ENCODE results near the gene SCFD2. TPM values are rescaled to one million over a fixed set of nuclear protein-coding genes. Genes with fewer than 3 reads are reported as not detected.

SCFD2 gene
- total and polyA plus RNA-seq, 9 donors, result 5.1 to 42.1 (median 13.5) TPM

GRCh38 chr4:53194727-53195126, 171.1 kb downstream of the SCFD2 start:
- Histone ChIP-seq H3K4me3 (no peak overlapping the region), H3K27me3 (no peaks in the 10 kb centered on the region), H3K9me3 (no peaks in the 10 kb centered on the region), H3K36me3 (no peaks in the 10 kb centered on the region), H3K4me1 (ENCODE audit: insufficient read depth) (peaks cover 2% of the 10 kb centered on the region), H3K27ac (no peak overlapping the region)
- intact Hi-C loops (cut with DNase I), result loop anchor here in 3 of 4 donors (5.0 to 10.0 kb wide), 5 partner anchors 180 to 1040 kb away; partner anchors contain the start of gene PDGFRA (in 2 of the 3)
- no peak for DNase-seq
- WGBS, 3 donors, result 96 to 98% (median 97%) methylated on average over 5 of the region's 5 CpGs
- TF ChIP-seq POLR2A (IDR thresholded peaks at IDR 0.05), result no peak
- no peak for TF ChIP-seq CTCF (IDR thresholded peaks at IDR 0.05)
- TF ChIP-seq EP300 (IDR thresholded peaks at IDR 0.05), result no peak

GRCh38 chr4:53193111-53193510, 172.8 kb downstream of the SCFD2 start:
- Histone ChIP-seq H3K9me3 (no peaks in the 10 kb centered on the region), H3K27me3 (no peaks in the 10 kb centered on the region), H3K4me1 (ENCODE audit: insufficient read depth) (peaks cover 7% of the 10 kb centered on the region), H3K4me3 (no peak overlapping the region), H3K36me3 (no peaks in the 10 kb centered on the region), H3K27ac (no peak overlapping the region)
- 28 to 44% (median 29%) methylated on average over 1 of the region's 1 CpG for WGBS, 3 donors
- TF ChIP-seq POLR2A (IDR thresholded peaks at IDR 0.05) (no peak), EP300 (IDR thresholded peaks at IDR 0.05) (no peak), CTCF (IDR thresholded peaks at IDR 0.05) (no peak)
- intact Hi-C loops (cut with DNase I), result loop anchor here in 3 of 4 donors (5.0 to 10.0 kb wide), 5 partner anchors 178 to 1042 kb away; partner anchors contain the start of gene PDGFRA (in 2 of the 3)
- no peak for DNase-seq

GRCh38 chr4:53192496-53192895, 173.4 kb downstream of the SCFD2 start:
- Histone ChIP-seq H3K27ac (no peak overlapping the region), H3K9me3 (no peaks in the 10 kb centered on the region), H3K4me3 (no peak overlapping the region), H3K27me3 (no peaks in the 10 kb centered on the region), H3K4me1 (ENCODE audit: insufficient read depth) (peaks cover 8% of the 10 kb centered on the region), H3K36me3 (no peaks in the 10 kb centered on the region)
- TF ChIP-seq EP300 (IDR thresholded peaks at IDR 0.05) (no peak), CTCF (IDR thresholded peaks at IDR 0.05) (no peak), POLR2A (IDR thresholded peaks at IDR 0.05) (no peak)
- intact Hi-C loops (cut with DNase I), result loop anchor here in 3 of 4 donors (5.0 to 10.0 kb wide), 5 partner anchors 178 to 1042 kb away; partner anchors contain the start of gene PDGFRA (in 2 of the 3)
- 84 to 91% (median 86%) methylated on average over 3 of the region's 3 CpGs for WGBS, 3 donors
- DNase-seq, result no peak

- intact Hi-C loops (cut with DNase I), result loop anchor here in 3 of 4 donors (5.0 to 10.0 kb wide), 5 partner anchors 177 to 1043 kb away; partner anchors contain the start of gene PDGFRA (in 2 of the 3)
- WGBS, 3 donors, result 58 to 62% (median 61%) methylated on average over 4 of the region's 4 CpGs
- H3K4me3 ChIP-seq, result no peak overlapping the region
- H3K27ac ChIP-seq, result no peak overlapping the region
- TF ChIP-seq CTCF (IDR thresholded peaks at IDR 0.05) (no peak), EP300 (IDR thresholded peaks at IDR 0.05) (no peak), POLR2A (IDR thresholded peaks at IDR 0.05) (no peak)
- no peak for DNase-seq
- H3K27me3 ChIP-seq, result no peaks in the 10 kb centered on the region
- no peaks in the 10 kb centered on the region for H3K9me3 ChIP-seq
- H3K36me3 ChIP-seq, result no peaks in the 10 kb centered on the region
- peaks cover 8% of the 10 kb centered on the region for H3K4me1 ChIP-seq (ENCODE audit: insufficient read depth)
Observed at GRCh38 chr4:53191997-53192396, 173.9 kb downstream of the SCFD2 start.

All from ovary (tissue), 9 donors.